Endothelial cell of umbilical vein (primary cell): ENCODE data around the gene OVOL1. TPM values are rescaled to one million over a fixed set of nuclear protein-coding genes. Genes with fewer than 3 reads are reported as not detected.

Source experiments
- BruUV-seq: library from RNA; stranded (reverse); fragments of 400-500 nt; replicated peaks from 2 replicates; lab custom pipeline; 2021; lab: Mats Ljungman, UMichigan
- CTCF ChIA-PET: fragments of 300-600, 350-600 bp; sonication (Branson Sonifier 250); formaldehyde crosslinking; loops from one replicate; lab custom pipeline; 2021; ENCODE audit warnings: antibody characterized with exemption, inconsistent platforms; lab: Charles Lee
- POLR2A ChIA-PET: fragments of 300-600, 350-600 bp; sonication (Branson Sonifier 250); formaldehyde crosslinking; loops from one replicate; lab custom pipeline; 2021; ENCODE audit warnings: antibody characterized with exemption, inconsistent platforms; lab: Charles Lee
- DNase-seq: peaks from one replicate; pipeline ENCODE4 v3.0.0-alpha.2; 2011; ENCODE audit warnings: low read depth, low spot score
- FAIRE-seq: peaks from 2 replicates; lab custom pipeline; 2011; peaks lifted over from hg19 to GRCh38; lab: Jason Lieb, UNC
- H2AFZ ChIP-seq: 2 replicates; pipeline ENCODE4 v1.6.0; 2012; ENCODE audit warnings: low read depth, low read length, control low read depth, inconsistent platforms
- H3K27ac ChIP-seq: 2 replicates; pipeline ENCODE4 v1.5.1; 2011; ENCODE audit warnings: low read depth, mild to moderate bottlenecking, control low read depth, low read length, moderate library complexity; ENCODE audit not compliant: insufficient read depth
- H3K27me3 ChIP-seq, 2 experiments: 2 replicates each; pipeline versions ENCODE4 v1.6.0 to v1.6.1; 2011; ENCODE audit warnings: low read length in 2 of 2, mixed read lengths in 1 of 2; ENCODE audit not compliant: control insufficient read depth in 2 of 2, insufficient read depth in 2 of 2
- H3K36me3 ChIP-seq, 2 experiments: 2 replicates in 1 of 2; 3 replicates in 1 of 2; pipeline ENCODE4 v1.5.1; 2011; ENCODE audit warnings: low read length in 2 of 2, mild to moderate bottlenecking in 1 of 2, moderate library complexity in 1 of 2; ENCODE audit not compliant: control insufficient read depth in 2 of 2, insufficient read depth in 2 of 2; ENCODE audit errors: extremely low read depth in 1 of 2
- H3K4me1 ChIP-seq: 3 replicates; pipeline ENCODE4 v1.5.1; 2011; ENCODE audit warnings: mild to moderate bottlenecking, low read length; ENCODE audit not compliant: control insufficient read depth, insufficient read depth; ENCODE audit errors: extremely low read depth
- H3K4me2 ChIP-seq: 2 replicates; pipeline ENCODE4 v1.6.1; 2011; ENCODE audit warnings: low read length, control low read depth, mixed read lengths; ENCODE audit not compliant: insufficient read depth
- H3K4me3 ChIP-seq, 3 experiments: fragments of 200-600 bp in 1 of 3; sonication (generic), shearing (Covaris generic) in 1 of 3; replicated peaks in 1 of 3; 2 replicates each; pipeline ENCODE4 v1.5.1; 2011 to 2016; ENCODE audit warnings: control low read depth in 3 of 3, low read length in 3 of 3, mild to moderate bottlenecking in 2 of 3, inconsistent platforms in 1 of 3, low read depth in 1 of 3, moderate library complexity in 1 of 3; ENCODE audit not compliant: insufficient read depth in 1 of 3
- H3K79me2 ChIP-seq: 2 replicates; pipeline ENCODE4 v1.6.0; 2012; ENCODE audit warnings: low read length, inconsistent platforms; ENCODE audit not compliant: control insufficient read depth, insufficient read depth
- H3K9ac ChIP-seq: replicated peaks from 2 replicates; pipeline ENCODE3; 2011; ENCODE audit warnings: low read length, control low read depth; ENCODE audit not compliant: insufficient read depth; ENCODE audit errors: extremely low read depth
- H3K9me1 ChIP-seq: replicated peaks from 3 replicates; pipeline ENCODE4 v1.6.0; 2011; ENCODE audit warnings: mild to moderate bottlenecking, low read length; ENCODE audit not compliant: control insufficient read depth, insufficient read depth; ENCODE audit errors: extremely low read depth
- H3K9me3 ChIP-seq: replicated peaks from 2 replicates; pipeline ENCODE4 v1.5.1; 2012; ENCODE audit warnings: low read length, inconsistent platforms; ENCODE audit not compliant: control insufficient read depth, insufficient read depth
- H4K20me1 ChIP-seq: replicated peaks from 2 replicates; pipeline ENCODE3; 2011; ENCODE audit warnings: mild to moderate bottlenecking, low read length; ENCODE audit not compliant: control insufficient read depth, insufficient read depth; ENCODE audit errors: extremely low read depth
- EZH2 ChIP-seq: IDR thresholded peaks from 2 replicates; pipeline ENCODE4 v1.6.1; 2012; ENCODE audit warnings: borderline replicate concordance, low read depth, mild to moderate bottlenecking, moderate library complexity, low read length, inconsistent platforms; ENCODE audit not compliant: severe bottlenecking
- FOS ChIP-seq: IDR thresholded peaks from 2 replicates; pipeline ENCODE4 v1.6.1; 2011; ENCODE audit warnings: mild to moderate bottlenecking, low read length, moderate library complexity, borderline replicate concordance; ENCODE audit not compliant: insufficient read depth
- GATA2 ChIP-seq: IDR thresholded peaks from 2 replicates; pipeline ENCODE4 v1.7.0; 2011; ENCODE audit warnings: low read depth, mild to moderate bottlenecking, moderate library complexity, mixed read lengths, low read length; ENCODE audit not compliant: insufficient read length, insufficient read depth
- JUN ChIP-seq: IDR thresholded peaks from 2 replicates; pipeline ENCODE4 v1.6.1; 2011; ENCODE audit warnings: borderline replicate concordance, low read depth; ENCODE audit not compliant: insufficient read length, insufficient read depth
- MAX ChIP-seq: IDR thresholded peaks from 2 replicates; pipeline ENCODE4 v1.6.1; 2011; ENCODE audit not compliant: insufficient read depth, insufficient read length
- MYC ChIP-seq: IDR thresholded peaks from one replicate; pipeline ENCODE4 v1.6.1; 2011; ENCODE audit warnings: mild to moderate bottlenecking, low read depth, low read length
- POLR2A ChIP-seq: IDR thresholded peaks from 2 replicates; pipeline ENCODE4 v1.6.1; 2012; ENCODE audit warnings: low read depth, mild to moderate bottlenecking, control low read depth, low read length
- POLR2AphosphoS5 ChIP-seq: IDR thresholded peaks from 2 replicates; pipeline ENCODE4 v1.6.1; 2012; ENCODE audit warnings: low read depth, mild to moderate bottlenecking, control low read depth, low read length, moderate library complexity; ENCODE audit not compliant: insufficient read depth
- dilution Hi-C: fragments of 300-500 bp; cut with MboI; formaldehyde crosslinking; loops from one replicate; pipeline ENCODE4 v1.15.0; 2019; ENCODE audit warnings: low sequenced_read_pairs; ENCODE audit not compliant: extremely low pct_ligation_motif_present
- intact Hi-C: fragments of 100-400 bp; cut with micrococcal nuclease; formaldehyde crosslinking; loops from one replicate; pipeline ENCODE4 v1.10.0; 2022
- polyA plus RNA-seq, 4 experiments: library from polyadenylated mRNA; depleted of rRNA in 3 of 4; stranded (reverse) in 3 of 4; unstranded in 1 of 4; fragments of >200 nt; gene quantifications; 2 replicates each; pipeline versions ENCODE4 v1.2.1 to v1.2.3, GENCODE V29; 2011 to 2012; ENCODE audit warnings: missing spikeins in 1 of 4
- total RNA-seq: library from RNA; stranded (reverse); gene quantifications from 2 replicates; pipeline ENCODE4 v1.2.3, GENCODE V29; 2021
- TF ChIP-seq, protein P1 (sequence below), 2 donors: IDR thresholded peaks; 1 replicate in 1 of 2; 2 replicates in 1 of 2; pipeline ENCODE4 v1.5.1; 2011; ENCODE audit warnings: low read length in 2 of 2, mild to moderate bottlenecking in 2 of 2, moderate library complexity in 2 of 2, control low read depth in 1 of 2, inconsistent platforms in 1 of 2, low read depth in 1 of 2; ENCODE audit not compliant: insufficient read depth in 1 of 2; ENCODE audit errors: extremely low read depth in 1 of 2

OVOL1 gene
- total and polyA plus RNA-seq, 2 donors (not counting 3 experiments of a cell fraction or from before 2014, with no cell fraction given): not detected

DNA sequence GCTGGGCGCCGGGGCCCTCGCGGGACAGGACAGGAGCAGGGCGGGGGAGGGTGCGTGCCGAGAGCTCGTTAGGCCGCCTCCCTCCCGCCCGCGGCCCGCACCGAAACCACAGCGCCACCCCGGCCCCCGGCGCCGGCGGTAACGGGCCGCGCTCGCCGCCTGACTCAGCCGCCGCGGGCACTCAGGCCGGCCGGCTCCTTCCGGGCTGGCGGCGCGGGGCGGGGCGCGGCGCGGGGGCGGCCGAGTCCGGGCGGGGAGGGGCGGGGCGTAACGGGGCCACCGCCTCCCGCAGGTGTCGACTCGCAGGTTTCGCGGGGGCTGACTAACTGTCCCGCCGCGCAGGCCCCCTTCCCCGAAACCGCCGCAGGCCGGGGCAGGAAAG, 6.1 kb upstream of the OVOL1 start, which contains the start of gene AP5B1:
AP5B1 (minus strand) TSS at position 207 of the 382 bp plus-strand sequence. CDS start 385 bp downstream, outside the sequence.
- Histone ChIP-seq H3K27me3 (peaks cover 8 to 9% of the 10 kb centered on the region in 2 experiments), H2AFZ (peak within 1 kb of the TSS; percentile 94), H3K9me1 (no peaks in the 10 kb centered on the region), H3K9ac (peak within 1 kb of the TSS; percentile 91), H3K36me3 (peaks cover 12 to 14% of the 10 kb centered on the region in 2 experiments), H3K79me2 (peaks cover 24% of the 10 kb centered on the region), H3K9me3 (no peaks in the 10 kb centered on the region), H3K4me2 (peak within 1 kb of the TSS; percentile 78), H4K20me1 (no peaks in the 10 kb centered on the region), H3K27ac (peak within 1 kb of the TSS; percentile 81), H3K4me1 (peaks cover 5% of the 10 kb centered on the region), H3K4me3 (peak within 1 kb of the TSS; percentile 55 to 74 (median 73))
- FAIRE-seq (peak; percentile 15), DNase-seq (peak; percentile 41)
- ChIA-PET POLR2A (no interaction called here), CTCF (interaction anchor here (0.7 to 4.1 kb wide), 33 partner anchors 10 to 217 kb away, joined by 3 to 109 read pairs (median 7); partner anchors contain the start of genes CCDC85B, EFEMP2, FIBP and KAT5)
- intact Hi-C loops (loop anchor here (1.0 to 2.0 kb wide), 3 partner anchors 38 to 208 kb away; partner anchors contain the start of gene CFL1), dilution Hi-C loops (no loop called here)
- TF ChIP-seq MYC: no peak
- no peak for TF ChIP-seq FOS
- no peak for TF ChIP-seq EZH2
- peak; percentile 49 for TF ChIP-seq POLR2A
- TF ChIP-seq JUN: no peak
- TF ChIP-seq, protein P1, sequence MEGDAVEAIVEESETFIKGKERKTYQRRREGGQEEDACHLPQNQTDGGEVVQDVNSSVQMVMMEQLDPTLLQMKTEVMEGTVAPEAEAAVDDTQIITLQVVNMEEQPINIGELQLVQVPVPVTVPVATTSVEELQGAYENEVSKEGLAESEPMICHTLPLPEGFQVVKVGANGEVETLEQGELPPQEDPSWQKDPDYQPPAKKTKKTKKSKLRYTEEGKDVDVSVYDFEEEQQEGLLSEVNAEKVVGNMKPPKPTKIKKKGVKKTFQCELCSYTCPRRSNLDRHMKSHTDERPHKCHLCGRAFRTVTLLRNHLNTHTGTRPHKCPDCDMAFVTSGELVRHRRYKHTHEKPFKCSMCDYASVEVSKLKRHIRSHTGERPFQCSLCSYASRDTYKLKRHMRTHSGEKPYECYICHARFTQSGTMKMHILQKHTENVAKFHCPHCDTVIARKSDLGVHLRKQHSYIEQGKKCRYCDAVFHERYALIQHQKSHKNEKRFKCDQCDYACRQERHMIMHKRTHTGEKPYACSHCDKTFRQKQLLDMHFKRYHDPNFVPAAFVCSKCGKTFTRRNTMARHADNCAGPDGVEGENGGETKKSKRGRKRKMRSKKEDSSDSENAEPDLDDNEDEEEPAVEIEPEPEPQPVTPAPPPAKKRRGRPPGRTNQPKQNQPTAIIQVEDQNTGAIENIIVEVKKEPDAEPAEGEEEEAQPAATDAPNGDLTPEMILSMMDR (IDR thresholded peaks at IDR 0.05; ENCODE audit: extremely low read depth in 1 of 2, insufficient read depth in 1 of 2, low read depth in 1 of 2, low read length in 2 of 2): no peak
- peak; percentile 73 for TF ChIP-seq POLR2AphosphoS5
- TF ChIP-seq GATA2: no peak
- TF ChIP-seq MAX: no peak
- no TSS peak for BruUV-seq
